HG03280 (cell line): ENCODE results near the gene ASH1L.
"Not testable (repeated sequence)": the region's sequence is repeated elsewhere in the genome, so short reads cannot be mapped to it uniquely, and the experiment has no call there.

Experiments
- ATAC-seq: cut with Tn5 transposase; IDR thresholded peaks from one replicate; pipeline ENCODE4 v1.9.1; 2021; ENCODE audit warnings: mild to moderate bottlenecking, moderate library complexity; ENCODE audit not compliant: unreplicated experiment

The ASH1L gene

GRCh38 chr1:155499953-155500639 is 62.5 kb downstream of the ASH1L start:
- peak; percentile 46 for ATAC-seq

- ATAC-seq, result no peak
Observed at GRCh38 chr1:155499263-155499662, 63.3 kb downstream of the ASH1L start.

DNA sequence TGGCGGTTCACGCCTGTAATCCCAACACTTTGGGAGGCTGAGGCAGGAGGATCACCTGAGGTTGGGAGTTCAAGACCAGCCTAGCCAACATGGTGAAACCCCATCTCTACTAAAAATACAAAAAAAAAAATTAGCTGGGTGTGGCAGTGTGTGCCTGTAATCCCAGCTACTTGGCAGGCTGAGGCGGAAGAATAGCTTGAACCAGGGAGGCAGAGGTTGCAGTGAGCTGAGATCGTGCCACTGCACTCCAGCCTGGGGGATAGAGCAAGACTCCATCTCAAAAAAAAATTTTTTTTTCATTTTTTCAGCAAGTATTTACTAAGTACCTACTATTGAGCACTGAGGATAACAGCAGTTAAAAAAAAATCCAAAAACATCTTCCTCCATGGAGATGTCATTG is 69.0 kb downstream of the ASH1L start:
- ATAC-seq, result not testable (repeated sequence)

- not testable (repeated sequence) for ATAC-seq
Observed at GRCh38 chr1:155488419-155488818, 74.2 kb downstream of the ASH1L start.

DNA sequence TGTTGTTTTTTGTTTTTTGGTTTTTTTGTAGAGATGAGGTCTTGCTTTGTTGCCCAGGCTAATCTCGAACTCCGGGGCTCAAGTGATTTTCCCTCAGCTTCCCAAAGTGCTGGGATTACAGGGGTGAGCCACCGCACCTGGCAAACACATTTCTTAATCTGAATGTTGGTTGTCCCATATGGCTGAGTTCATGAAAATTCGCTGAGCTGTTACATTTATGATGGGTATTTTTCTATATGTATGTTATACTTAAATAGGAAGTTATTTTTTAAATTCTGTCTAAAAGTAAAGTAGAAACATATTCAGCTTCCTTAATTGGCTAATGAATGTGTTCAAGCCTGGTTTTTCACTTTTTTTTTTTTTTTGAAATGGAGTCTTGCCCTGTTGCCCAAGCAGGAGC is 75.1 kb downstream of the ASH1L start:
- no peak for ATAC-seq

DNA sequence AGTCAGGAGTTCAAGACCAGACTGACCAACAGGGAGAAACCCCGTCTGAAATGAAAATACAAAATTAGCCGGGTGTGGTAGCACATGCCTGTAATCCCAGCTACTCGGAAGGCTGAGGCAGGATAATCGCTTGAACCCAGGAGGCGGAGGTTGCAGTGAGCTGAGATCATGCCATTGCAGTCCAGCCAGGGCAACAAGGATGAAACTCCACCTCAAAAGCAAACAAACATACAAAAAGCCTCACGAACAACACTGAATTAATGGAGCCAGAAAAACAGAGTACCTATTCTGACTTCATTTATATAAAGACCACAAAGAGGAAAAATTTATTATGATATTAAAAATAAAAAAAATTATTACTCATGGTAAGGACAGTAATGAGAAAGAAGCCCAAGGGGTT is 75.7 kb downstream of the ASH1L start:
- not testable (repeated sequence) for ATAC-seq

DNA sequence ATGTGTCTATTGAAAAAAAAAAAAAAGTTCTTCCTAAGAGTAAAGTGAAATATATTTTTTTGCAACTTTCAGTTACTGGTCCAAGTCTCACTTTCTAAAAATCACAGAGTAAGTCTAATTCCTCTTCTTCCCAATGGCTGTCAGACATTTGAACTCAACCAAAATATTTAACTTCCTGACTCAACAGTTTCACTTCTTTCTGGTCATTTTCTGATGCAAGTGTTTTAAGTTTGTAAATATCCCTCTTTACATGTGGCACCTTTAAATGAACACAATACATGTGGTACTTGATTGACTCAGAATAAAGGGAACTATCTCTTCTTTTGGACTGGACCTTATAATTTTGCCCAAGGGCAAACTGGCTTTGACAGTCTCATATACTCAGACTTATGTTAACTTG is 76.7 kb downstream of the ASH1L start:
- no peak for ATAC-seq

- ATAC-seq, result no peak
Observed at GRCh38 chr1:155485222-155485621, 77.4 kb downstream of the ASH1L start.

DNA sequence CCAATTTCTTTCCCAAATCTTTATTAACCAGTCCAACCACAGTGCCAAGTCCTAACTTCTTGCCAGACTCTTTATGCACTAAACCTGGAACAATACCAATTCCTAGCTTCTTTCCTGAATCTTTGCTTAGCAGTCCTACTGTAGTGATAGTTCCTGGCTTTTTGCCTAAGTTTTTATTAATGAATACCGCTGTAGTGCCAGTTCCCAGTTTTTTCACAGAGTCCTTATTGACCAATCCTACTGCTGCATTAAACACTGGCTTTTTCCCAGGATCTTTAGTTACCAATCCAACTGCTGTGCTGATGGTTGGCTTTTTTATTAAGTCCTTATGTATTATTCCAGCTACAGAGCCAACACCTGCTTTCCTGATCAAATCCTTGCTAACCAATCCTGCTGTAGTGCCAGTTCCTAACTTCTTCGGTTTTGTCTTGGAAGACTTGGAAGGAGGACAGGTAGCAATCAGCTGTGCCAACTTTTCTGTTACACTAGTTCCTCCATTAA is 80.8 kb downstream of the ASH1L start:
- no peak for ATAC-seq

DNA sequence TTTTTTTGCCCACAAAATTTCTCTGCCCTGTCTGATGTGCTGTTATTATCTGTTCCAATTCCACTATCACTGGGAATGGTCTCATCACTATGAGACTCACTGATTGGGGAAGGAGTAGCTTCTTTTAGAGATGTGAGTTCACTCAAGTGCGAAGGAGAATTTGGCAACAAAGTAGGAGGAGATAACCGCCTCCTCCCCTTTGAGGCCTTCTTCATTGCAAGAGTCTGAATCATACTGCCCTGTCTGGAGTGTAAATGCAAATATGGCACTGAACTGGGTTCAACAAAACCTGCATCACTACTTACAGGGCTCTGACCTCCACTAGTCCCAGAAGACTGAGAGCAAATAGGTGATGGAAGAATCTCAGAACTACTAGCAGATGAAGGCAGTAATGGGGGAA is 83.4 kb downstream of the ASH1L start:
- ATAC-seq, result no peak

- ATAC-seq, result no peak
Observed at GRCh38 chr1:155478270-155478852, 84.2 kb downstream of the ASH1L start.

DNA sequence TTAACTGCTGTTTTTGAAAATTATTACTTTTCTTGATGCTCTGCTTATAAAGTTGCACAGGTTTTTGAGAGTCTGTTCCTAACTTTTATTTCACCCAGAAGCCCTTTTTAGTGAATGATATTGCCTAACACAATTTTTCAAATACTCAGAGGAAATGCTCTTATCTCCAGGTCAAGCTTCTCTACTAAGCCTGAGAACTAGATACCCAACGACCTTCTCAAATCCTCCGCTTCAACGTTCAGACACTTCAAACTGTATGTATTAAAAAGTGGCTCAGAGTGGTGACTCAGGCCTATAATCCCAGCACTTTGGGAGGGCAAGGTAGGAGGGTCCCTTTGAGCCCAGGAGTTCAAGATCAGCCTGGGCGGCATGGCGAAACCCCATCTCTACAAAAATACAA is 88.5 kb downstream of the ASH1L start:
- ATAC-seq, result no peak

DNA sequence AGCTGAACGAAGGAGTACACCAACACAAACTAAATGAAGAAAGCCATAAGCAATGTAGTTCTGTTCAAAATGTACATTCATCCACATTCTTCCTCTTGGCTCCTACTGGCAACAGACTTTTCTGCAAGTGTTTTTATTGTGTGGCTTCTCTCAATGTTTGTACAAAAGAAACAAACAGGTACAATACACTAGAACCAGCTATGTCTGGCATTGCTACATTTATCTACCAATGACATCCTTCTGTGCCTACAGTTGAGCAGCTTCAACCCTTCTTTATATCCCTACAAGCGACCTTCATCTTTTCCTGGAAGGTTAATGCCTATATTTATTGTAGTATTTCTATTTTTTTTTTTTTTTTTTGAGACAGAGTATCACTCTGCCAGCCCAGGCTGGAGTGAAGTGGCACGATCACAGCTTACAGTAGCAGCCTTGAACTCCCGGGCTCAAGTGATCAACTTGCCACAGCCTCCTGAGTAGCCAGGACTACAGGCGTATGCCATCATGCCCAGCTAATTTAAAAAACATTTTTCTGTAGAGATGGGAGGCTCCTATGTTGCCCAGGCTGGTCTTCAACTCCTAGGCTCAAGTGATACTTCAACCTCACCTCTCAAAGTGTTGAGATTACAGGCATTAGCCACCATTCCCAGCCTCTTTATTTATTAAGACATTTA is 89.3 kb downstream of the ASH1L start:
- ATAC-seq, result no peak

GRCh38 chr1:155472491-155473083 is 90.0 kb downstream of the ASH1L start:
- no peak for ATAC-seq

- ATAC-seq, result no peak
Observed at GRCh38 chr1:155471891-155472290, 90.7 kb downstream of the ASH1L start.

DNA sequence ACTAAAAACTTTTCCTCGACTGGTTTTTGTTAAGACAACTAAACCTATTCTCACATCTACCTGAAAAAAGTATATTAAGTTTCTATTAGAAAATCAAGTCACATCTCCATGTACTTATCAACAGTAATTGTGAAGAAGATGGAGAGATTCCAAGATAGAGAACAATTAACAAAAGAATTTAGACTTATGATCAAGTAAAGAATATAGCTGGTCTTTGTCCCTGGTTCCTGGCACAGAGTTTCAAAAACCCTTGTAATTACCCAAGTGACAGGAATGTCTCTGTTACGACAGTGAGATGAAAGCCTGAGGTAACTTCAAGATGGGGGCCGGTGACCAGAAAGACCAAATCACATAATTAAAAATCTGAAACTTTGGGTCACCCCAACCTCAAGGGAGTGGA is 91.6 kb downstream of the ASH1L start:
- ATAC-seq, result no peak

DNA sequence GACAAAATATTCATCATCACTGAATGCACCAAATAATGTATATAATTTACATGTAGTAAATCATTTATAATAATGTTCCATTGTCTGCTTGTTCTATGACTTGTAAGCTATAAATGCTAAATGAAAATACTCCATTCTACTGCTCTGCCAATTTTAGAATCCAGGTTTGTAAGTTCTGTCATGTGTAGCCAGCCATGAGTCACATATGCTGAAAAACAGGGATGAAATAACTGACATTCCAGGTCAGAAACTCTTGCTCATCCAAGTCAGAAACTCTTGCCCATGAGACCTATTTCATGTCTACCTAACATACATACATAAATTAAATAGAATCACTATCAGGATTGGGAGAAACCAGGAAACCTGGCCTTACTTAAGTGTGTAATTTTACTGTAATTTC is 95.6 kb downstream of the ASH1L start:
- ATAC-seq, result no peak

GRCh38 chr1:155466617-155466972 is 96.0 kb downstream of the ASH1L start:
- no peak for ATAC-seq

DNA sequence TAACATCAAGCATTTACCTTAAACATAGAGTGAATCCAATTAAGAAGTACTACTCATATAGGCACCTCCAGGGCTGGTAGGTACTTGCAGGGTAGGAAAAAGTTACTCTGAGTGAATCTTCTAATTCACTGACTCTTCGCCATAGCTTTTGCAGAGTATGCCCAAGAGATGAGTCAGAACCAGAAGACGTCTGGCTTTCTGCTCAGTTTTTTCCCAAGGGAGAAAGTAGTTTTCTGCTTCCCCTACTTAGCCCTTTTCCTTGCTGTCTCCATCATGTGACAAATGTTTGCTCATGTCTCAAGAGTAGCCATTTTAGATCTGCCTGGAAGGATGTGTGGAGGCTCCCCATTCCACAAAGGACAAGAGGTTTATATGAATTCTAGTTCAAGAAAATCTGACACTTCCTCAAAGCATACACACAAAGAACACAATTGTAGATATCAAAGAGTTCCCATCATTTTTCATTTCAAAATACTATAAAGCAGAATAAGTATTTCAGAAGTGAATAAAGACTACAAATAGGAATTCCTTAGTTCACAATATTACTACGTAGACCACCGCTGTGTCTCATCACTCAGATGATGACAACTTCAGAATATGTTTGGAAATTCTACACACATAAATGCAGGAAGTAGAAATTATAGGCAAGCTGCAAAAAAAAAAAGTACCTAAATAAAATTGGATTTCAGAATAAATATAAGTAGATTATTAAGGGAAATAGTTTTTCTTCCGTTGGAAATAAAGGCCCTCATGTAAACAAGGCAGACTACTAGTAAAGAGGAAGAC is 98.5 kb downstream of the ASH1L start:
- ATAC-seq, result no peak

DNA sequence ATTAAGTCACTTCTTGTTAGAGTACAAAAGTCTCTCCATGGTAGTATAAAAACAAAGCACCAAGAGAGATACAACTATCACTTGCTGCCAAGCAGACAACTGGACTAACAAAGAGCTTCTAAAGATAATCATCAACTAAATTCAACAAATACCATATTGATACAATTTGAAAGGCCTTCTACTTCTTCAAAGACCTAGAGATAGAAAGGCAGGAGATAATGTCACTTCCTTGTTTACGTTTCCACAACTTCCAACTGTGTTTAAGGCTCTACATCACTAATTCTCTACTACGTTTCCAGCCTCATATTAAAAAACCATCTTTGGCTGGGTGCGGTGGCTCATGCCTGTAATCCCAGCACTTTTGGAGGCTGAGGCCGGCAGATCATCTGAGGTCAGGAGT is 104.5 kb downstream of the ASH1L start:
- no peak for ATAC-seq

- no peak for ATAC-seq
Observed at GRCh38 chr1:155457266-155457665, 105.3 kb downstream of the ASH1L start.
